A673 (cell line): ENCODE results near the gene OXT. TPM values are rescaled to one million over a fixed set of nuclear protein-coding genes. Genes with fewer than 3 reads are reported as not detected.
"Not testable (repeated sequence)": the region's sequence is repeated elsewhere in the genome, so short reads cannot be mapped to it uniquely, and the experiment has no call there.

Experiments
- BruUV-seq: library from RNA; stranded (reverse); fragments of 400-500 nt; replicated peaks from 2 replicates; lab custom pipeline; 2021; lab: Mats Ljungman, UMichigan
- CTCF ChIA-PET: fragments of 300-600 bp; sonication (Branson Sonifier 250); formaldehyde crosslinking; loops from one replicate; lab custom pipeline; 2022; ENCODE audit warnings: antibody characterized with exemption; lab: Charles Lee
- POLR2A ChIA-PET: fragments of 300-600 bp; sonication (Branson Sonifier 250); formaldehyde crosslinking; loops from one replicate; lab custom pipeline; 2022; ENCODE audit warnings: antibody characterized with exemption; ENCODE audit not compliant: low non-redundant PET; lab: Charles Lee
- DNase-seq: peaks from one replicate; pipeline ENCODE4 v3.0.0-alpha.2; 2015; ENCODE audit warnings: low spot score
- H3K27ac ChIP-seq: fragments of 200-600 bp; sonication (generic); 2 replicates; pipeline ENCODE4 v1.5.1; 2016; ENCODE audit warnings: mixed run types, low read depth, mild to moderate bottlenecking, mixed read lengths, antibody characterized with exemption, low read length; ENCODE audit not compliant: poor library complexity, severe bottlenecking
- H3K27me3 ChIP-seq: fragments of 200-600 bp; sonication (generic); replicated peaks from 2 replicates; pipeline ENCODE4 v1.6.1; 2017; ENCODE audit warnings: mixed run types, low read depth, mild to moderate bottlenecking, mixed read lengths, antibody characterized with exemption, low read length; ENCODE audit not compliant: insufficient read depth, poor library complexity
- H3K36me3 ChIP-seq: fragments of 200-600 bp; sonication (generic); 2 replicates; pipeline ENCODE4 v1.6.1; 2016; ENCODE audit warnings: mixed run types, mild to moderate bottlenecking, mixed read lengths, antibody characterized with exemption, low read length; ENCODE audit not compliant: insufficient read depth, poor library complexity, severe bottlenecking
- H3K4me1 ChIP-seq: fragments of 200-600 bp; sonication (generic); 2 replicates; pipeline ENCODE4 v1.6.1; 2017; ENCODE audit warnings: mixed run types, mild to moderate bottlenecking, mixed read lengths, antibody characterized with exemption, low read length; ENCODE audit not compliant: insufficient read depth, poor library complexity, severe bottlenecking
- H3K4me3 ChIP-seq: fragments of 200-600 bp; sonication (generic); 2 replicates; pipeline ENCODE4 v1.5.1; 2016; ENCODE audit warnings: low read depth, mixed run types, mild to moderate bottlenecking, mixed read lengths, low read length; ENCODE audit not compliant: poor library complexity, severe bottlenecking
- H3K9me3 ChIP-seq: fragments of 200-600 bp; sonication (generic); 2 replicates; pipeline ENCODE4 v1.6.1; 2016; ENCODE audit warnings: mixed run types, low read depth, mild to moderate bottlenecking, mixed read lengths, antibody characterized with exemption, low read length; ENCODE audit not compliant: poor library complexity, severe bottlenecking
- EZH2 ChIP-seq: fragments of 200-600 bp; sonication (generic); IDR thresholded peaks from 2 replicates; pipeline ENCODE4 v1.6.1; 2017; ENCODE audit warnings: borderline replicate concordance, low read depth, mild to moderate bottlenecking, mixed read lengths, antibody characterized with exemption, low read length; ENCODE audit not compliant: poor library complexity, severe bottlenecking
- intact Hi-C: fragments of 100-400 bp; cut with micrococcal nuclease; formaldehyde crosslinking; loops from one replicate; pipeline ENCODE4 v1.10.0; 2022; ENCODE audit not compliant: unreplicated experiment
- total RNA-seq: library from RNA; stranded (reverse); gene quantifications from 2 replicates; pipeline ENCODE4 v1.2.3, GENCODE V29; 2021
- TF ChIP-seq, protein P1 (sequence below): fragments of 300-800, 200-600 bp; sonication (generic); conservative IDR thresholded peaks from 2 replicates; pipeline ENCODE4 v1.5.1; 2017; ENCODE audit warnings: low read depth, mild to moderate bottlenecking, antibody characterized with exemption, low read length, moderate library complexity, mixed read lengths

The OXT gene
- total RNA-seq, 1 experiment from 2014 or later: not detected

DNA sequence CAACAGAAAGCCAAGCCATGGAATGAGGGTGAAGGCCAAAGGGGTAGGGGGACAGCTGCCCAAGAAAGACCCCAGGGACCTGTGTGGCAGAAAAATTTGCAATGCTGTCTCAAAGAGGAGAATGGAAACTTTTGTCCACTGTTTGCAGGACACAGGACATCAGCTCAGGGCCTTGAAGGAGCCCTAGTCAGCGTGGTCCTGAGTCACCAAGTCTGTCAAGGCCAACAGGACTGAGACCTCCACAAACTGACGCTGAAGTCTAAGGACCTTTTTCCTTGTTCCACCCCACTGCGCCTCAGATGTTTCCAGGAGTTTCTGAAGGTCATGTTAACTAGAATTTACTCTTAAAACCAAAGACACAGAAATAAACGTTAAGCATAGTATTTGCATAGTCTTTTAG lies 44.9 kb downstream of the OXT start:
- TF ChIP-seq EZH2: no peak
- TF ChIP-seq, protein P1, sequence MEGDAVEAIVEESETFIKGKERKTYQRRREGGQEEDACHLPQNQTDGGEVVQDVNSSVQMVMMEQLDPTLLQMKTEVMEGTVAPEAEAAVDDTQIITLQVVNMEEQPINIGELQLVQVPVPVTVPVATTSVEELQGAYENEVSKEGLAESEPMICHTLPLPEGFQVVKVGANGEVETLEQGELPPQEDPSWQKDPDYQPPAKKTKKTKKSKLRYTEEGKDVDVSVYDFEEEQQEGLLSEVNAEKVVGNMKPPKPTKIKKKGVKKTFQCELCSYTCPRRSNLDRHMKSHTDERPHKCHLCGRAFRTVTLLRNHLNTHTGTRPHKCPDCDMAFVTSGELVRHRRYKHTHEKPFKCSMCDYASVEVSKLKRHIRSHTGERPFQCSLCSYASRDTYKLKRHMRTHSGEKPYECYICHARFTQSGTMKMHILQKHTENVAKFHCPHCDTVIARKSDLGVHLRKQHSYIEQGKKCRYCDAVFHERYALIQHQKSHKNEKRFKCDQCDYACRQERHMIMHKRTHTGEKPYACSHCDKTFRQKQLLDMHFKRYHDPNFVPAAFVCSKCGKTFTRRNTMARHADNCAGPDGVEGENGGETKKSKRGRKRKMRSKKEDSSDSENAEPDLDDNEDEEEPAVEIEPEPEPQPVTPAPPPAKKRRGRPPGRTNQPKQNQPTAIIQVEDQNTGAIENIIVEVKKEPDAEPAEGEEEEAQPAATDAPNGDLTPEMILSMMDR: no peak
- Histone ChIP-seq H3K36me3 (peaks cover 1% of the 10 kb centered on the region), H3K4me1 (no peaks in the 10 kb centered on the region), H3K4me3 (no peak overlapping the region), H3K9me3 (no peaks in the 10 kb centered on the region), H3K27me3 (no peaks in the 10 kb centered on the region), H3K27ac (no peak overlapping the region)
- ChIA-PET POLR2A (no interaction called here), CTCF (interaction anchor here (0.5 kb wide), 1 partner anchor 395 kb away, joined by 3 read pairs; no protein-coding TSS in a partner anchor)
- intact Hi-C loops: no loop called here
- no TSS peak for BruUV-seq
- no peak for DNase-seq

DNA sequence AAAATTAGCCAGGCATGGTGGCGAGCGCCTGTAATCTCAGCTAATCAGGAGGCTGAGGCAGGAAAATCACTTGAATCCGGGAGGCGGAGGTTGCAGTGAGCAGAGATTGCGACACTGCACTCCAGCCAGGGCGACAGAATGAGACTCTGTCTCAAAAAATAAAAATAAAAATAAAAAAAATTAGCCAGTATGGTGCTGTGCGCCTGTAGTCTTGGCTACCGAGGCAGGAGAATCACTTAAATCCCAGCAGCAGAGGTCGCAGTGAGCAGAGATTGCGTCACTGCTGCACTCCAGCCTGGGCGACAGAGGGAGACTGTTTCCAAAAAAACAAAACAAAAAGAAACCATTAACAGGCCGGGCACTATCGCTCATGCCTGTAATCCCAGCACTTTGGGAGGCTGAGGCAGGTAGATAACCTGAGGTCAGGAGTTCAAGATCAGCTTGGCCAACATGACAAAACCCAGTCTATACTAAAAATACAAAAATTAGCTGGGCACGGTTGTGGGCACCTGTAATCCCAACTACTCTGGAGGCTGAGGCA lies 46.5 kb downstream of the OXT start:
- TF ChIP-seq, protein P1: peak; percentile 72
- intact Hi-C loops, H3K27me3 ChIP-seq, H3K9me3 ChIP-seq, BruUV-seq, H3K4me3 ChIP-seq, H3K4me1 ChIP-seq, POLR2A ChIA-PET, H3K27ac ChIP-seq: not testable (repeated sequence)
- H3K36me3 ChIP-seq: peaks cover 13% of the 10 kb centered on the region
- CTCF ChIA-PET: interaction anchor here (0.6 kb wide), 1 partner anchor 64 kb away, joined by 3 read pairs; no protein-coding TSS in a partner anchor
- DNase-seq: peak; percentile 81

DNA sequence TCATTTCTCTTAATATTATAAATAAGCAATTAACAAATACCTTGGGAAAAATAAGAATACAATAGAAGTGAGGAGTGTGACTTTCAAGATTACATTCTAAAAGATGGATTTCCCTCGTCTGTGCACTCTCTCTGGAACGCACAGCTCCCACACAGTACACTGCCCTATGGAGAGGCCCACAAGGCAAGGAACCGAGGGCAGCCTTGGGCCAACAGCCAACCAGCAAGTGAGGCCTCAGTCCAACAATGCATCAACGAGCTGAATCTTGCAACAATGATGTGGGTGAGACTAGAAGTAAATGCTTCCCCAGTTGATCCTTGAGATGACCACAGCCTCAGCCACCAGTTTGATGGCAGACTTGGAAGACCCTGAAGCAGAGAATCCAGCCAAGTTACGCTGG lies 47.6 kb downstream of the OXT start:
- no peak for TF ChIP-seq EZH2
- TF ChIP-seq, protein P1: no peak
- DNase-seq: no peak
- no peak overlapping the region for H3K27ac ChIP-seq
- BruUV-seq: no TSS peak
- H3K9me3 ChIP-seq: no peaks in the 10 kb centered on the region
- H3K4me3 ChIP-seq: no peak overlapping the region
- intact Hi-C loops: no loop called here
- POLR2A ChIA-PET: interaction anchor here (0.7 kb wide), 1 partner anchor 38 kb away, joined by 3 read pairs; no protein-coding TSS in a partner anchor
- H3K27me3 ChIP-seq: no peaks in the 10 kb centered on the region
- H3K4me1 ChIP-seq: no peaks in the 10 kb centered on the region
- peaks cover 13% of the 10 kb centered on the region for H3K36me3 ChIP-seq
- CTCF ChIA-PET: no interaction called here
